SJSA1 (cell line): ENCODE results near the gene HSPA5. TPM values are rescaled to one million over a fixed set of nuclear protein-coding genes. Genes with fewer than 3 reads are reported as not detected.
"Not testable (repeated sequence)": the region's sequence is repeated elsewhere in the genome, so short reads cannot be mapped to it uniquely, and the experiment has no call there.

Experiments
- DNase-seq, 2 experiments: peaks; one replicate each; pipeline ENCODE4 v3.0.0-alpha.2; 2015 to 2020; ENCODE audit warnings: low spot score in 2 of 2, low read depth in 1 of 2
- H3K27ac ChIP-seq: fragments of 250-450 bp; sonication (Bioruptor Pico); 2 replicates; pipeline ENCODE4 v1.5.1; 2020; ENCODE audit warnings: mild to moderate bottlenecking, moderate library complexity
- H3K27me3 ChIP-seq: fragments of 250-450 bp; sonication (Bioruptor Pico); replicated peaks from 2 replicates; pipeline ENCODE4 v1.5.1; 2020; ENCODE audit warnings: mild to moderate bottlenecking, moderate library complexity
- H3K36me3 ChIP-seq: fragments of 250-450 bp; sonication (Bioruptor Pico); 2 replicates; pipeline ENCODE4 v1.5.1; 2020; ENCODE audit warnings: mild to moderate bottlenecking
- H3K4me1 ChIP-seq: fragments of 250-450 bp; sonication (Bioruptor Pico); replicated peaks from 2 replicates; pipeline ENCODE4 v1.6.1; 2021; ENCODE audit warnings: mild to moderate bottlenecking
- H3K4me3 ChIP-seq: fragments of 250-450 bp; sonication (Bioruptor Pico); 2 replicates; pipeline ENCODE4 v1.5.1; 2020; ENCODE audit warnings: mild to moderate bottlenecking
- H3K9me3 ChIP-seq: fragments of 250-450 bp; sonication (Bioruptor Pico); replicated peaks from 2 replicates; pipeline ENCODE4 v1.5.1; 2020; ENCODE audit warnings: mild to moderate bottlenecking
- total RNA-seq: library from RNA; depleted of rRNA; stranded (reverse); fragments of >200 nt; shearing (Covaris generic); gene quantifications from 2 replicates; pipeline ENCODE4 v1.2.3, GENCODE V29; 2014; rRNA removed

Gene HSPA5
- total RNA-seq = 49.0 and 50.3 TPM in 2 replicates

DNA sequence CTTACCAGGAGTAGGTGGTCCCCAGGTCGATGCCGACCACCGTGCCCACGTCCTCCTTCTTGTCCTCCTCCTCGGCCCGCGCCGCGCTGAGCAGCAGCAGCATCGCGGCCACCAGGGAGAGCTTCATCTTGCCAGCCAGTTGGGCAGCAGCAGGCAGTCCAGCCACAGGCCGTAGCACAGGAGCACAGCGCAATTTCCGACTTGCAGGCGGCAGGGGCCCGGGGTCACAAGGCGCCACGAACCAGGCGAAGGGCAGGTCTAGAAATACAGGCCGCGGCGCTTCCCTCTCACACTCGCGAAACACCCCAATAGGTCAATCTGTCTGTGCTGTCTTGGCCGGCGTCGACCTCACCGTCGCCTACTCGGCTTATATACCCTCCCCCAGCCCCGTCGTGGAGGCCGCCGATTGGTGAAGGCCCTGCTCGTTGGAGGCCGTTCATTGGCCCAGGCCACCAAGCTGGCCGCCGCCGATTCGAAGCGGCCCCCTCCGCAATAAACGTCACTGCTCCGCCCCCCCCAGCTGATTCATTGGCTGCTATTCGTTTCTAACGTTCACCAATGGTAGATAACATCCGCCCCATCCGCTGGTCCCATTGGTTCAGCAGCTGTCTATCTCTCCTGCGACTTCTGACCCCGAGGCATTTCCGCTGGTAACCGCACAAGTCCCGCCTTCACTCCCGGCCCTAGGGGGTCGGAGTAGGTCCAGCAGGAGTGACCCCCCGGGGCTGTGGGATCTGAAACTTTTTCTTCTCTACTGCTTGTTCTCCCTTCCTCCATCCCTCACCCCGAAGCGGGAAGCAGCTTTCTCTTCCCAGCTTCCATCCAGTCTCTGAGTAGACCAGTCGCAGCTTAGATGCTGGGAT lies at the start of gene HSPA5:
TSS of gene HSPA5 (minus strand) at position 344 of the 863 bp plus-strand sequence. CDS start at position 127, 217 bp downstream.
- peak; percentile 99 for DNase-seq
- Histone ChIP-seq H3K4me1 (peaks cover 31% of the 10 kb centered on the region), H3K36me3 (peaks cover 49% of the 10 kb centered on the region)

DNA sequence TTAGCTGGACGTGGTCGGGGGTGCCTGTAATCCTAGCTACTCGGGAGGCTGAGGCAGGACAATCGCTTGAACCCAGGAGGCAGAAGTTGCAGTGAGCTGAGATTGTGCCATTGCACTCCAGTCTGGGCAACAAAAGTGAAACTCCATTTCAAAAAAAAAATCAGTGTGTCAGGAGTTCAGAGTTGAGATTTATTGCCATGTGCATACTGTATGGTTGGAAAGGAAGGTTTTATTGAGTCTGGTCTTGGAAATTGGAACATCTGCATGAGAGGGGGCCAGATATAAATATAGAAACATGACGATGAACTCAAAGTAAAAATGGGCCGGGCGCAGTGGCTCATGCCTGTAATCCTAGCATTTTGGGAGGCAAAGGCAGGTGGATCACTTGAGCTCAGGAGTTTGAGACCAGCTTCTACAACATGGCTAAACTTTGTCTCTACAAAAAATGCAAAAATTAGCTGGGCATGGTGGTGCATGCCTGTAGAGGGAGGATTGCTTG lies 45.8 kb upstream of the HSPA5 start:
- not testable (repeated sequence) for DNase-seq, H3K27me3 ChIP-seq, H3K36me3 ChIP-seq, H3K27ac ChIP-seq, H3K9me3 ChIP-seq, H3K4me3 ChIP-seq, H3K4me1 ChIP-seq

More for the DNA sequence above, at the start of gene HSPA5:
- peak within 1 kb of the TSS; percentile 95 for H3K27ac ChIP-seq
- H3K4me3 ChIP-seq = peak within 1 kb of the TSS; percentile 73
- H3K9me3 ChIP-seq = no peaks in the 10 kb centered on the region
- no peaks in the 10 kb centered on the region for H3K27me3 ChIP-seq

- Histone ChIP-seq H3K4me3 (no peak overlapping the region), H3K27ac (no peak overlapping the region), H3K27me3 (no peaks in the 10 kb centered on the region), H3K36me3 (peaks cover 9% of the 10 kb centered on the region; the same call in 1 of the 2 replicates), H3K9me3 (no peaks in the 10 kb centered on the region), H3K4me1 (no peaks in the 10 kb centered on the region)
- no peak for DNase-seq
Observed at GRCh38 chr9:125284855-125285254, 43.7 kb upstream of the HSPA5 start.

- Histone ChIP-seq H3K4me1 (no peaks in the 10 kb centered on the region), H3K9me3 (no peaks in the 10 kb centered on the region), H3K27me3 (no peaks in the 10 kb centered on the region), H3K27ac (no peak overlapping the region), H3K4me3 (no peak overlapping the region), H3K36me3 (peaks cover 5% of the 10 kb centered on the region; the same call in 1 of the 2 replicates)
- DNase-seq = no peak
Observed at GRCh38 chr9:125280945-125281344, 39.8 kb upstream of the HSPA5 start.

GRCh38 chr9:125277411-125277810 lies 36.3 kb upstream of the HSPA5 start:
- peaks cover 5% of the 10 kb centered on the region; the same call in 1 of the 2 replicates for H3K36me3 ChIP-seq
- DNase-seq = no peak

GRCh38 chr9:125276771-125277170 lies 35.6 kb upstream of the HSPA5 start:
- Histone ChIP-seq H3K27ac (no peak overlapping the region), H3K27me3 (no peaks in the 10 kb centered on the region), H3K4me3 (no peak overlapping the region), H3K9me3 (no peaks in the 10 kb centered on the region), H3K36me3 (peaks cover 5% of the 10 kb centered on the region; the same call in 1 of the 2 replicates), H3K4me1 (no peaks in the 10 kb centered on the region; the same call in 1 of the 2 replicates)
- no peak for DNase-seq

More at GRCh38 chr9:125277411-125277810, 36.3 kb upstream of the HSPA5 start:
- no peaks in the 10 kb centered on the region for H3K9me3 ChIP-seq
- H3K4me3 ChIP-seq = no peak overlapping the region
- no peak overlapping the region for H3K27ac ChIP-seq
- H3K27me3 ChIP-seq = no peaks in the 10 kb centered on the region
- H3K4me1 ChIP-seq = no peaks in the 10 kb centered on the region; the same call in 1 of the 2 replicates

DNA sequence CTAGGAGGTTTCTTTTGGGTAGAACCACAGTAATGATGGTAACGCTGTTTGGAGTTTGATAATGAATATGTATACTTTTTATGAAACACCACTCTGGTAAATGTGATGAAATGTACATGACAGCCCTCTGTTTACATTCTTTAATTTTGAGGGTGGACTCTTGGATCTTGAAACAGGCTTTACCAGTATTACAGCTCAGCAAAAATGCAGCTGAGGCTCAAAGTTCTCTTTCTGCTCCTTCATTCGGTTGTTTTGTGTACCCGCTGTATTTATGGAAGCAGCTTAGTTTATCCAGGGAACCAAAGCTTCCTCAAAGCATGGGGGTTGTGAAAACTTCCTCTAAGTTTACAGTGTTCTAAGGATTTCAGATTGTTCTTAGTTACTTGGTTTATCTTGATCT lies 31.6 kb upstream of the HSPA5 start:
- peaks cover 5% of the 10 kb centered on the region; the same call in 1 of the 2 replicates for H3K36me3 ChIP-seq
- H3K4me1 ChIP-seq = no peaks in the 10 kb centered on the region; the same call in 1 of the 2 replicates
- no peak overlapping the region for H3K4me3 ChIP-seq
- H3K9me3 ChIP-seq = no peaks in the 10 kb centered on the region
- no peaks in the 10 kb centered on the region for H3K27me3 ChIP-seq
- 0 out of 2 replicates have a peak overlapping the region, but pooled peaks have one; percentile 7 for H3K27ac ChIP-seq
- DNase-seq = no peak

GRCh38 chr9:125271081-125271480 lies 29.9 kb upstream of the HSPA5 start:
- Histone ChIP-seq H3K36me3 (peaks cover 2% of the 10 kb centered on the region), H3K27ac (no peak overlapping the region), H3K4me1 (no peaks in the 10 kb centered on the region; the same call in 1 of the 2 replicates), H3K9me3 (no peaks in the 10 kb centered on the region), H3K27me3 (no peaks in the 10 kb centered on the region), H3K4me3 (no peak overlapping the region)
- no peak for DNase-seq

GRCh38 chr9:125269014-125269397 lies 27.9 kb upstream of the HSPA5 start:
- no peak for DNase-seq
- Histone ChIP-seq H3K9me3 (no peaks in the 10 kb centered on the region), H3K4me3 (no peak overlapping the region), H3K27ac (no peak overlapping the region), H3K4me1 (no peaks in the 10 kb centered on the region; the same call in 1 of the 2 replicates), H3K27me3 (no peaks in the 10 kb centered on the region), H3K36me3 (peaks cover 6% of the 10 kb centered on the region; the same call in 1 of the 2 replicates)

GRCh38 chr9:125268394-125269013 lies 27.4 kb upstream of the HSPA5 start:
- no peaks in the 10 kb centered on the region for H3K9me3 ChIP-seq
- H3K4me1 ChIP-seq = no peaks in the 10 kb centered on the region; the same call in 1 of the 2 replicates
- H3K27me3 ChIP-seq = no peaks in the 10 kb centered on the region
- H3K27ac ChIP-seq = no peak overlapping the region
- H3K4me3 ChIP-seq = no peak overlapping the region
- DNase-seq = no peak
- peaks cover 6% of the 10 kb centered on the region; the same call in 1 of the 2 replicates for H3K36me3 ChIP-seq

- DNase-seq, H3K4me3 ChIP-seq, H3K27me3 ChIP-seq, H3K27ac ChIP-seq, H3K9me3 ChIP-seq: not testable (repeated sequence)
- Histone ChIP-seq H3K36me3 (peaks cover 15% of the 10 kb centered on the region), H3K4me1 (peaks cover 11% of the 10 kb centered on the region)
Observed at GRCh38 chr9:125264068-125264467, 22.9 kb upstream of the HSPA5 start.

DNA sequence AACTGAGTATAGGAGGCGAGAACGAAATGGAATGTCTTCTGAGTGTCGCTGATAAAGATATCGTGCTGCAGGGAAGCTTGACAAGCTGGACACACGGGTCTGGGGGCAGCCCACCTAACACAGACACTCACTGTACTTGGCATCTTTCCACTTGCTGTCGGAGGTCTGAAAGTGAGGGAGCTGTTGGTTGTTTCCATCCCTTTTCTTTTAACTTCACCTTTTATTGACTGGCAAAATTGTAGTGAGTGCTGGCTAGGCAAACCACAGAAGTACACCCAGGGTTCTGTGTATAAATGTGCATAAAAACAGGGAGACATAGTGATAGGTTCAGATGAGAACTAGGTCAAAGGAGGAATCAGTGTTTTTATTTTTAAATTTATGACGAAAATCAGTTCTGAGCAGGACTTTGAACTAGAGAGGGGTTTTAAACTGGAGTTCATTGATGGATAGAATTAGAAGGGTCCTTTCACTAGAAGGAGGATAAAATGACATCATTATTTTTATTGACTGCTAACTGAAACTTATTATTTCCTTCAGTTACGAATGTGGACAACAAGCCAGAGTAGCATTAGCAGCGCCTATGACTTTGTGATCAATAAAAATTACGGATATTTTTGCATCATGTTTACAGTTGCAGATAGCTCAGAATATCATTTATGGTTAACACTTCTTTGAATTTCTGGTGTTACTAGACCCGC lies 21.3 kb upstream of the HSPA5 start:
- DNase-seq = no peak
- peaks cover 15% of the 10 kb centered on the region for H3K36me3 ChIP-seq

More for the DNA sequence above, 21.3 kb upstream of the HSPA5 start:
- Histone ChIP-seq H3K4me3 (peak overlapping the region; percentile 82), H3K9me3 (no peaks in the 10 kb centered on the region), H3K27me3 (no peaks in the 10 kb centered on the region), H3K4me1 (peaks cover 11% of the 10 kb centered on the region), H3K27ac (no peak overlapping the region)
